ENCODE results near the gene HRH1.

DNA sequence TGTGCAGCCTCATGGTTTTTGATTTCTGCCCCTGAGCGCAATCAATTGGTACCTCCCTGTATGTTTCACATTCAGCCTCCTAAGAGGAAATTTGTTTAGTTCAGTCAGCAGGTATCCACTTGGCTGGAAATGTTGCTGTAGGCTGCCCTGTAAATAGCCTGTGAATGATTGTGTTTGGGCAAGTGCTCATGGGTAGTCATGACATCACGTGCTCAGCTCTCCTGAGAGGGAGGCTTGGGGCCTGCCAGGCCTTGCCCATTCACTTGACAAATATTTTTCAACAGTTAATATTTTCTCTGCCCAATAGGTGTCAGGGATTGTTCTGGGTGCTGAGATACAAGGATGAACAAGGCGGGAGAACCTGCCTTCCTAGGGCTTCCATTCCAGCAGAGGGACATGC is 13.3 kb downstream of the HRH1 start:
- TF ChIP-seq, protein P1, sequence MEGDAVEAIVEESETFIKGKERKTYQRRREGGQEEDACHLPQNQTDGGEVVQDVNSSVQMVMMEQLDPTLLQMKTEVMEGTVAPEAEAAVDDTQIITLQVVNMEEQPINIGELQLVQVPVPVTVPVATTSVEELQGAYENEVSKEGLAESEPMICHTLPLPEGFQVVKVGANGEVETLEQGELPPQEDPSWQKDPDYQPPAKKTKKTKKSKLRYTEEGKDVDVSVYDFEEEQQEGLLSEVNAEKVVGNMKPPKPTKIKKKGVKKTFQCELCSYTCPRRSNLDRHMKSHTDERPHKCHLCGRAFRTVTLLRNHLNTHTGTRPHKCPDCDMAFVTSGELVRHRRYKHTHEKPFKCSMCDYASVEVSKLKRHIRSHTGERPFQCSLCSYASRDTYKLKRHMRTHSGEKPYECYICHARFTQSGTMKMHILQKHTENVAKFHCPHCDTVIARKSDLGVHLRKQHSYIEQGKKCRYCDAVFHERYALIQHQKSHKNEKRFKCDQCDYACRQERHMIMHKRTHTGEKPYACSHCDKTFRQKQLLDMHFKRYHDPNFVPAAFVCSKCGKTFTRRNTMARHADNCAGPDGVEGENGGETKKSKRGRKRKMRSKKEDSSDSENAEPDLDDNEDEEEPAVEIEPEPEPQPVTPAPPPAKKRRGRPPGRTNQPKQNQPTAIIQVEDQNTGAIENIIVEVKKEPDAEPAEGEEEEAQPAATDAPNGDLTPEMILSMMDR (IDR thresholded peaks at IDR 0.05), result no peak
- no peak for TF ChIP-seq POLR2A (IDR thresholded peaks at IDR 0.05)

Measured in esophagus squamous epithelium (tissue), 4 donors.